ENCODE measurements around the gene ADCY4. TPM values are rescaled to one million over a fixed set of nuclear protein-coding genes. Genes with fewer than 3 reads are reported as not detected.

The ADCY4 gene
- total RNA-seq, 4 donors from 2014 or later: 16.5 to 103 (median 28.8) TPM

DNA sequence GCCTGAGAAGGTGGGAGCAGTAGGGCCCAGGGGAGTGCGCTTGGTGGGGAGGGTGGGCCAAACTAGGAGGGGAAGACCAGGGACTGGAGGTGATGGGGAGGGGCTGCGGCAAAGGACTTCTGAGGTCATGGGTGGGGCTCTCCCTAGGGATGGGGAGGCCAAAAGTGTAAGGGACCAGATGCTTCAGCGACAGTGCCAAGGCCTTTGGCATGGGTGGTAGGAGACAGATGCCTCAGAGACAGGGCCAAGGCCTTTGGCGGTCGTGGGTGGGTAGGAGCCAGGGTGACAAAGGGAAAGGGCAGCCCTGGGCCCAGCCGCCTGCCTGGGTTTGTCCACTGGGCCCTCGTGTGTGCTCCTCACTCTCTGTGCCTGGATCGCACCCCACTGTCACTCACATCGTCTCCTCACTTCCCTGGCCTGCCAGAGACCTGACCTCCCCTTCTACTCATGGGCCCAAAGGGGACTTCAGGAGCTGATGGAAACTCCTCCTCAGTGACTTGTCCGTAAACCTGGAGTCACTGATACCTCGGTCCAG lies 50.3 kb downstream of the ADCY4 start:
- TF ChIP-seq, protein P1, sequence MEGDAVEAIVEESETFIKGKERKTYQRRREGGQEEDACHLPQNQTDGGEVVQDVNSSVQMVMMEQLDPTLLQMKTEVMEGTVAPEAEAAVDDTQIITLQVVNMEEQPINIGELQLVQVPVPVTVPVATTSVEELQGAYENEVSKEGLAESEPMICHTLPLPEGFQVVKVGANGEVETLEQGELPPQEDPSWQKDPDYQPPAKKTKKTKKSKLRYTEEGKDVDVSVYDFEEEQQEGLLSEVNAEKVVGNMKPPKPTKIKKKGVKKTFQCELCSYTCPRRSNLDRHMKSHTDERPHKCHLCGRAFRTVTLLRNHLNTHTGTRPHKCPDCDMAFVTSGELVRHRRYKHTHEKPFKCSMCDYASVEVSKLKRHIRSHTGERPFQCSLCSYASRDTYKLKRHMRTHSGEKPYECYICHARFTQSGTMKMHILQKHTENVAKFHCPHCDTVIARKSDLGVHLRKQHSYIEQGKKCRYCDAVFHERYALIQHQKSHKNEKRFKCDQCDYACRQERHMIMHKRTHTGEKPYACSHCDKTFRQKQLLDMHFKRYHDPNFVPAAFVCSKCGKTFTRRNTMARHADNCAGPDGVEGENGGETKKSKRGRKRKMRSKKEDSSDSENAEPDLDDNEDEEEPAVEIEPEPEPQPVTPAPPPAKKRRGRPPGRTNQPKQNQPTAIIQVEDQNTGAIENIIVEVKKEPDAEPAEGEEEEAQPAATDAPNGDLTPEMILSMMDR (IDR thresholded peaks at IDR 0.05; ENCODE audit: low read depth): no peak

DNA sequence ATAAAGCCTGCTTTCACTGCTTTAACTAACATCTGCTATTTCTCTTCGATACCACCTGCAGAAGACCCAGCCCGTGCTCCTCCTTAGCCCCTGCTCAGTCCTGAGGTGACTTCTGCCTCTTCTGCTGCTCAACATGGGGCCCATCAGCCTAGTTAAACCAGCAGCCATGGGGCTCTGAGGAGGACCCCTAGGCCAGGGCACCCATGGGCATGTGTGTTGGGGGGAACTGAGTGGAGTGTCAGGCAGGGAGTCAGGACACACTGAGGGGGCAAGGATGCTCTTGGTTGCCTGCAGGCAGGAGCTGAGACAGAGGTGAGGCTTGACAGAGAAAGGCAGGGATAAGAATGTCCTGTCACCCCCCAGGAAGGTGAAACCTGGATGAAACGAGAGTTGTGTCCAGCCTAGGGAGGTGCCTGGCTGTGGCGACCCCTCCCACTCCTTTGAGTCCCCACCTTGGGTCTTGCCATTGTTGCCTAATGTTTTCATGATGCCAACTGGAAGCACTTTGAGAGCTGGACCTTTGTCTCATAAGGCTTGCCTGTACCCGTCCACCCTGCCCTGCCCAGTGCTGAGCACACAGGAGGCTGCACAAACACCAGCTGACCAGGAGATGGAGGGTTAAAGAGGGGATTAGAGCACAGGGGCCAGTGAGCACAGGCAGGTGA lies 50.9 kb downstream of the ADCY4 start:
- TF ChIP-seq, protein P1 (IDR thresholded peaks at IDR 0.05; ENCODE audit: low read depth): no peak

DNA sequence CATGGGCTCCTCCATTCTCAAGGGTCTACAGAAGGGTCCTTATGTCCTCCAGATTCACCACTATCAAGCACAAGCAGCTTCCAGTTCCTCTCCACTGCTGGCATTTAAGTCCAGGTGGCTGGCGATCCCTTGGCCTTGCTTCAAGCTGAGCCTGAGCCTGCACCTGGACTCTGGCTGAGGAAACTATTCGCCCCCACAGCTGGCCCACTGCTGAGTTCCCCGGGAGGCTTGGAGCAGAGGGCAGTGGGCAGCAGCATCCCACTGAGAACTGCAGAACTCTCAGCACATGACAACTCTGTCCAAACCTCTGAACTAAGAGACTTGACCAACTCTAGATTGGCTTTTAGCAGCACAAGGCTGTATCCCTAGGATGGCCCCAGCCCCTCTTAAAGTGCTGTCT lies 52.1 kb downstream of the ADCY4 start:
- TF ChIP-seq, protein P1 (IDR thresholded peaks at IDR 0.05; ENCODE audit: low read depth): no peak

DNA sequence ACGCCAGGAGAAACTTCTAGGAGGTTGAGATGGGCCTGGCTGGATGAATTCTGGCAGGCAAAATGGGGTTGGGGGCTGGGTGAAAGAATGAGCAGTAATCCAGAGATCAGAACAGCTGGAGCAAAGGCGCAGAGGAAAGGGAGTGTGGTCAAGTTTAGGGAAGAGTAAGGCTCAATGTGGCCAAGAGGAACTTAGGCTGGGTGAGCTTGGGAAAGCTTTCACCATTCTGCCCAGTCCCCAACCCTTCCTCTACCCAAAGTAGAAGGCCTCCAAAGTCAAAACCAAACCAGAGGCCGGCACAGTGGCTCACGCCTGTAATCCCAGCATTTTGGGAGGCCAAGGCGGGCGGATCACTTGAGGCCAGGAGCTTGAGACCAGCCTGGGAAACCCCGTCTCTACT lies 53.2 kb downstream of the ADCY4 start:
- TF ChIP-seq, protein P1 (IDR thresholded peaks at IDR 0.05; ENCODE audit: low read depth): no peak

DNA sequence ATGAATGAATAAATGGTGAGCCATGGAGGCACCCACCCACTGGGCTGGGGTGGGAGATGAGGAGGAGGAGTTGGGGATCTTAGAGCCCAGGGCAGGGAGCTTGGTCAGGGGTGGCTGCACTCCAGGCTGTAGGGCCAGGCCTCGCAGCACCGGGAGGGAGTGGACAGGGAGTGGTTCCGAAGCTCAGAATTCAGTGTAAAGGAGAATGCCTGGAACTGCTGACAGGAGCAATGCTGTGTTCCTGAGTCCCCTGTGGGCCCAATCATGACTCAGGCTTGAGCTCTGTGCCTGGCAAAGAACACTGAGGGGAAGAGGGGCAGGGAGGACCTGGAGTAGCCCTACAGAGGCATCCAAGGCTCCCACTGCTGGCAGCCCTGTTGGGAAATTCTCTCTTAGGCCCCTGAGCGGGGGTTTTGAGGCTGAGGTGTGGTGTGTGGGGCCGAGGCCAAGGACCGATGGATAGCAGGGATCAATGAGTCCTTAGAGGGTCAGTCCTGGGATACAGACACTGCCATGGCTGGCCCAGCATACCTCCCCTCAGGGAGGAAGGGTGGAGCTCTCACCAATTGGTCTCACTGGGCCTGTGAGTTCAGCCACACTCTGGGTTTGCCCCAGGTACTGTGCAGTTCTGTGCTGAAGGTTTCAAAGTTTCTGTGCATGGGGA lies 53.9 kb downstream of the ADCY4 start:
- TF ChIP-seq, protein P1 (IDR thresholded peaks at IDR 0.05; ENCODE audit: low read depth): no peak

DNA sequence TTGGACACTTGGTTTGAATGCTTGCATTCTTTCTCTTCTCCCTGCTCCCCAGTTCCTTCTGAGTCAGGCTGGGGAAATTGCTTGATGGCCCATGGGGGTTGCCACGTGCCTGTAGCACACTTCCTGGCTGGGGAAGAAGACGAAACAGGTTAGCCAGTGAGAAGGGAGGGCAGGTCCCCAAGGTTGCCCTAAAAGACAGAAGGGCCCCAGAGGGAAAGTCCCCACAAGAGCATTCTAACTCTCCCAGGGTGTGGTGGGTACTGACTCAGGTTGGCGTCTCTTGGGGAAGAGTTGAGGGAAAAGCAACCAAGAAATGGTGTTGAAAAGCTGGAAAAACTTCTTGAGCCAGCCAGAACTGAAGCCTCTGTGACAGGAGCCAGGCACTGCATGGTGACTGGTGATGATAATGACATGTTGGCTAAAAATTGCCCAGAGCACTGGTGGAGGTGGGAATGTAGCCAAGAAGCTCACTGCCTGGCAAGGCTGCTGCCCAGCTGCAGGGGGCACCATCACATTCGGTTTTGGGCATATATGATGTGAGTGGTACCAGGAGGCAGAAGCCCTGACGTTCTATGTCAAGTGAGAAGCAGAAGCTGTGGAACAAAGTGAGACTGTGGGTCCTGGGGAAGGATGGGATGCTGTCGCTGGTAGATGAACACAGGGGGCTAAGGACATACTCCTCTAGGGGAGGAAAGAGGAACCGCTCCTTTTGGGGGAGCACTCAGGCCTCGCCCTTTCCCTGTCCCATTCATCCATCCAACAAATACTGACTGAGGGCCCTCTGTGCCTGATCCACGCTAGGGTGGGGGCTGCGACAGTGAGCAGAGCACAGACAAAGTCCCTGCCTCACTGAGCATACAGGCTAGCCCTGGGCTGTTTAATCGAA lies 55.3 kb downstream of the ADCY4 start:
- TF ChIP-seq, protein P1 (IDR thresholded peaks at IDR 0.05; ENCODE audit: low read depth): no peak

DNA sequence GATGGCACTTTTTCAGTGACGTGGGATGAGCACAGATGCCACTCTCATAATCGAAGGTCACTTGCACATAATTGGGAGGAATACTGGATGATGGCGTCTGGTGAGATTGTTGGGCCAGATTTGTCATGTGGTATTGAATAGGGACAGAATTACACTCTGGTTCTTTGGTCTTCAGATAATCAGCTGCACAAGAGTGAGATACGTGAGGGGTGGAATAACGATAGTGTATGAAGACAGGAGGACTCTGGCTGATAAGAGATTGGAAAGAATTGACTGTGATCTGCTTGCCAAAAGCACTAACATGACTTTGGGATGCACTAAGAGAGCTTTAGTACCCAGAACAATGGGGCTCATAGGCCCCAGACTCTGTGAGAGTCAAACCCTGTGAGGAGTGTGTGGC lies 56.4 kb downstream of the ADCY4 start:
- TF ChIP-seq, protein P1 (IDR thresholded peaks at IDR 0.05; ENCODE audit: low read depth): no peak
